ENCODE data around the gene SH3D19. TPM values are rescaled to one million over a fixed set of nuclear protein-coding genes. Genes with fewer than 3 reads are reported as not detected.
A peak's percentile ranks its signal among the peaks of the same experiment; 100 is the strongest.

SH3D19 gene, protein sequence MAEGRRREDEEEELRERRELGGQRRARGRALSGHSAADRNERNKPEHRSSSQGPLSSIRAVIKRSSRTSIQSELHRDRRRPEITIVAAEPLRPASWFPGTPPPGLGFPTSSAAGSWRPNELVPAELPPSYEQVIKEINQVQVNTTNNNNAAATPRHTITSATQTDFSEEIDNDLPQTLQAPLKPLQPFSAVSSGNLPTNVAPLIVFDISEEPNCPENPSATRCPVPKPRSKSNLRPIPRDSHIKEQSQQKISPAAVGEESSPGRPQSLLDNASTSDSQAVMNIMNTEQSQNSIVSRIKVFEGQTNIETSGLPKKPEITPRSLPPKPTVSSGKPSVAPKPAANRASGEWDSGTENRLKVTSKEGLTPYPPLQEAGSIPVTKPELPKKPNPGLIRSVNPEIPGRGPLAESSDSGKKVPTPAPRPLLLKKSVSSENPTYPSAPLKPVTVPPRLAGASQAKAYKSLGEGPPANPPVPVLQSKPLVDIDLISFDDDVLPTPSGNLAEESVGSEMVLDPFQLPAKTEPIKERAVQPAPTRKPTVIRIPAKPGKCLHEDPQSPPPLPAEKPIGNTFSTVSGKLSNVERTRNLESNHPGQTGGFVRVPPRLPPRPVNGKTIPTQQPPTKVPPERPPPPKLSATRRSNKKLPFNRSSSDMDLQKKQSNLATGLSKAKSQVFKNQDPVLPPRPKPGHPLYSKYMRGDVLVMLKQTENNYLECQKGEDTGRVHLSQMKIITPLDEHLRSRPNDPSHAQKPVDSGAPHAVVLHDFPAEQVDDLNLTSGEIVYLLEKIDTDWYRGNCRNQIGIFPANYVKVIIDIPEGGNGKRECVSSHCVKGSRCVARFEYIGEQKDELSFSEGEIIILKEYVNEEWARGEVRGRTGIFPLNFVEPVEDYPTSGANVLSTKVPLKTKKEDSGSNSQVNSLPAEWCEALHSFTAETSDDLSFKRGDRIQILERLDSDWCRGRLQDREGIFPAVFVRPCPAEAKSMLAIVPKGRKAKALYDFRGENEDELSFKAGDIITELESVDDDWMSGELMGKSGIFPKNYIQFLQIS
- total RNA-seq (ENCODE audit: low replicate concordance) = 38.3 and 39.3 TPM in 2 replicates

DNA sequence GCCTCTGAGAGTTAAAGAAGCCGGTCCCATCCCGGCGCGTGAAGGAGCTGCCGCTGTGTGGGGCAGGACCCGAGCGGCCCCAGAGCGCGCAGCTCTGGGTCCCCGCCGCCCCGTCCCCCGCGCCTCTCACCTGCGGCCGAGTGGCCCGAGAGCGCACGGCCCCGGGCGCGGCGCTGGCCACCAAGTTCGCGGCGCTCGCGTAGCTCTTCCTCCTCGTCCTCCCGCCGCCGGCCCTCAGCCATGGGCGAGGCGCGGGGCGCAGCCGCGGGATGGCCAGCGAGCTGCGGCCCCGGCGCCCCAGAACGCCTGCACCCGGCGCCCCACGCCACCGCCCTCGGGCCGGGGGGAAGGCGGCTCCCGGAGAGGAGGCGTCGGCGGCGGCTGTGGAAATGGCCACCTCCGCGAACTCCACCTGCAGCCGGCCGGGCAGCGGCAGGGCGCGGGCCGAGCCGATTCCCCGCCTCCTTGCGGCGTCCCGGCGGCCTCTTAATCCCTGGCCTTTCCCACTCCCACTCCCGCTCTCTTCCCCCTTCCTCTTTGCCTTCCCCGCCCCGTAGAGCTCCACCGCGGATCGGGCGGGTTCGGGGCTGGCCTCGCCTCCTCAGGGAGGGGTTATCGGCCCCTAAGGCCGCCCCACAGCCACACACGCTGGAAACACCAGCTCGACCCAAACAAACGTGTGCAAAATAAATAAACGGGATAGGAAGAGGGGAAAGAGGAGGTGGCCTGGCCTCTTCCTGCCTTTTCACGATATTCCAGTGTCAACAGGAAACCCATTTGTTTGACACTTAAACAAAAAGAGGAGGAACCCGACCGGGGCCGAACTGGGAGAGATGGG, at the start of gene SH3D19:
TSS of gene SH3D19 (minus strand) at position 495 of the 838 bp plus-strand sequence. CDS start at position 242, 253 bp downstream.
- Histone ChIP-seq H3K9me3 (ENCODE audit: low read depth) (no peaks in the 10 kb centered on the region), H3K27ac (peak within 1 kb of the TSS; percentile 92), H3F3A (ENCODE audit: low read depth) (peaks cover 29% of the 10 kb centered on the region), H3K4me3 (peak within 1 kb of the TSS; percentile 72), H2AFZ (replicated peaks) (peak within 1 kb of the TSS; percentile 96), H3K4me1 (peaks cover 32% of the 10 kb centered on the region), H3K27me3 (peaks cover 6% of the 10 kb centered on the region), H3K79me2 (ENCODE audit: low read depth) (peaks cover 39% of the 10 kb centered on the region), H3K4me2 (peak within 1 kb of the TSS; percentile 91), H3K9ac (peak within 1 kb of the TSS; percentile 22), H3K36me3 (no peaks in the 10 kb centered on the region), H4K20me1 (ENCODE audit: low read depth) (peaks cover 10% of the 10 kb centered on the region)
- peaks cover 4% of the 10 kb centered on the region for H3K9me3 Mint-ChIP-seq
- H3K27me3 Mint-ChIP-seq (ENCODE audit: insufficient read depth, low read depth) = no peaks in the 10 kb centered on the region
- peak; percentile 78 for DNase-seq (ENCODE audit: low spot score)
- peak within 1 kb of the TSS; percentile 98 for H3K27ac Mint-ChIP-seq
- peak within 1 kb of the TSS; percentile 95 for H3K4me3 Mint-ChIP-seq
- H3K4me1 Mint-ChIP-seq = peaks cover 35% of the 10 kb centered on the region
- TF ChIP-seq EZH2phosphoT487 (IDR thresholded peaks at IDR 0.05) (peak; percentile 29), EZH2 (IDR thresholded peaks at IDR 0.05) (peak; percentile 47)
- TF ChIP-seq, protein P1, sequence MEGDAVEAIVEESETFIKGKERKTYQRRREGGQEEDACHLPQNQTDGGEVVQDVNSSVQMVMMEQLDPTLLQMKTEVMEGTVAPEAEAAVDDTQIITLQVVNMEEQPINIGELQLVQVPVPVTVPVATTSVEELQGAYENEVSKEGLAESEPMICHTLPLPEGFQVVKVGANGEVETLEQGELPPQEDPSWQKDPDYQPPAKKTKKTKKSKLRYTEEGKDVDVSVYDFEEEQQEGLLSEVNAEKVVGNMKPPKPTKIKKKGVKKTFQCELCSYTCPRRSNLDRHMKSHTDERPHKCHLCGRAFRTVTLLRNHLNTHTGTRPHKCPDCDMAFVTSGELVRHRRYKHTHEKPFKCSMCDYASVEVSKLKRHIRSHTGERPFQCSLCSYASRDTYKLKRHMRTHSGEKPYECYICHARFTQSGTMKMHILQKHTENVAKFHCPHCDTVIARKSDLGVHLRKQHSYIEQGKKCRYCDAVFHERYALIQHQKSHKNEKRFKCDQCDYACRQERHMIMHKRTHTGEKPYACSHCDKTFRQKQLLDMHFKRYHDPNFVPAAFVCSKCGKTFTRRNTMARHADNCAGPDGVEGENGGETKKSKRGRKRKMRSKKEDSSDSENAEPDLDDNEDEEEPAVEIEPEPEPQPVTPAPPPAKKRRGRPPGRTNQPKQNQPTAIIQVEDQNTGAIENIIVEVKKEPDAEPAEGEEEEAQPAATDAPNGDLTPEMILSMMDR (IDR thresholded peaks at IDR 0.05) = no peak
- H3K36me3 Mint-ChIP-seq = peaks cover 5% of the 10 kb centered on the region

GRCh38 chr4:151362404-151363164, 37.2 kb upstream of the SH3D19 start:
- no peak overlapping the region for H3K27ac Mint-ChIP-seq
- no peak for TF ChIP-seq EZH2 (IDR thresholded peaks at IDR 0.05)
- TF ChIP-seq, protein P1 (IDR thresholded peaks at IDR 0.05) = peak; percentile 99
- peak; percentile 89 for DNase-seq (ENCODE audit: low spot score)
- H3K4me1 Mint-ChIP-seq = no peaks in the 10 kb centered on the region
- H3K4me3 Mint-ChIP-seq = no peak overlapping the region
- no peak overlapping the region for H3K4me2 ChIP-seq
- H3K36me3 ChIP-seq = no peaks in the 10 kb centered on the region
- no peaks in the 10 kb centered on the region for H3K27me3 ChIP-seq
- no peaks in the 10 kb centered on the region for H3K79me2 ChIP-seq (ENCODE audit: low read depth)
- no peaks in the 10 kb centered on the region for H3K36me3 Mint-ChIP-seq
- H3K4me3 ChIP-seq = no peak overlapping the region
- H3K27me3 Mint-ChIP-seq (ENCODE audit: insufficient read depth, low read depth) = no peaks in the 10 kb centered on the region
- H3K4me1 ChIP-seq = no peaks in the 10 kb centered on the region
- H3F3A ChIP-seq (ENCODE audit: low read depth) = no peaks in the 10 kb centered on the region
- H3K9me3 Mint-ChIP-seq = no peaks in the 10 kb centered on the region
- H3K27ac ChIP-seq = no peak overlapping the region
- no peak overlapping the region for H3K9ac ChIP-seq
- no peaks in the 10 kb centered on the region for H3K9me3 ChIP-seq (ENCODE audit: low read depth)
- peak overlapping the region; percentile 59 for H2AFZ ChIP-seq (replicated peaks)
- H4K20me1 ChIP-seq (ENCODE audit: low read depth) = no peaks in the 10 kb centered on the region
